GM18507 (cell line): Measurements from ENCODE around the gene IFIT1B.
"Not testable (repeated sequence)": the region's sequence is repeated elsewhere in the genome, so short reads cannot be mapped to it uniquely, and the experiment has no call there.

Experiments used
- DNase-seq: peaks from one replicate; pipeline ENCODE4 v3.0.0; 2011; ENCODE audit warnings: low read depth; ENCODE audit not compliant: insufficient read length; ENCODE audit errors: extremely low spot score
- FAIRE-seq: peaks from 2 replicates; lab custom pipeline; 2011; peaks lifted over from hg19 to GRCh38; lab: Jason Lieb, UNC

Gene IFIT1B

GRCh38 chr10:89377705-89378637 lies at the start of gene IFIT1B:
IFIT1B (plus strand) TSS chr10:89378056; CDS start chr10:89378136, 80 bp downstream.
- DNase-seq (no peak), FAIRE-seq (no peak)

- no peak for FAIRE-seq
These were observed 48.7 kb upstream of the IFIT1B start for GRCh38 chr10:89329151-89329550.

GRCh38 chr10:89330014-89330413 lies 47.8 kb upstream of the IFIT1B start:
- FAIRE-seq, DNase-seq: not testable (repeated sequence)

More at GRCh38 chr10:89329151-89329550, 48.7 kb upstream of the IFIT1B start:
- DNase-seq, result no peak

GRCh38 chr10:89330537-89331212 lies 47.2 kb upstream of the IFIT1B start:
- no peak for DNase-seq
- FAIRE-seq, result peak; percentile 21

- DNase-seq, FAIRE-seq: not testable (repeated sequence)
These were observed 46.3 kb upstream of the IFIT1B start for GRCh38 chr10:89331487-89332122.

GRCh38 chr10:89332123-89332633 lies 45.7 kb upstream of the IFIT1B start:
- DNase-seq, result peak; percentile 42
- FAIRE-seq, result no peak

- DNase-seq (no peak), FAIRE-seq (no peak)
These were observed 42.6 kb upstream of the IFIT1B start for GRCh38 chr10:89335226-89335625.

GRCh38 chr10:89336241-89336640 lies 41.6 kb upstream of the IFIT1B start:
- no peak for DNase-seq
- FAIRE-seq, result peak; percentile 61

- peak; percentile 76 for FAIRE-seq
- DNase-seq, result no peak
These were observed 40.4 kb upstream of the IFIT1B start for GRCh38 chr10:89337484-89337883.

- DNase-seq (no peak), FAIRE-seq (no peak)
These were observed 39.1 kb upstream of the IFIT1B start for GRCh38 chr10:89338713-89339112.

GRCh38 chr10:89339875-89340274 lies 38.0 kb upstream of the IFIT1B start:
- FAIRE-seq (no peak), DNase-seq (no peak)

- DNase-seq (no peak), FAIRE-seq (no peak)
These were observed 36.2 kb upstream of the IFIT1B start for GRCh38 chr10:89341649-89342048.

- DNase-seq (no peak), FAIRE-seq (no peak)
These were observed 35.5 kb upstream of the IFIT1B start for GRCh38 chr10:89342206-89342958.

- DNase-seq, result no peak
- FAIRE-seq, result no peak
These were observed 34.6 kb upstream of the IFIT1B start for GRCh38 chr10:89343089-89343767.

- no peak for FAIRE-seq
- no peak for DNase-seq
These were observed 33.7 kb upstream of the IFIT1B start for GRCh38 chr10:89344156-89344555.

- FAIRE-seq, result no peak
These were observed 32.4 kb upstream of the IFIT1B start for GRCh38 chr10:89345367-89346000.

GRCh38 chr10:89346405-89347254 lies 31.2 kb upstream of the IFIT1B start:
- FAIRE-seq (no peak), DNase-seq (no peak)

More at GRCh38 chr10:89345367-89346000, 32.4 kb upstream of the IFIT1B start:
- DNase-seq, result no peak
